Endothelial cell (in vitro differentiated cells): Measurements from ENCODE around the gene ATP5F1B. TPM values are rescaled to one million over a fixed set of nuclear protein-coding genes. Genes with fewer than 3 reads are reported as not detected.
A peak's percentile ranks its signal among the peaks of the same experiment; 100 is the strongest.

Source experiments
- DNase-seq: peaks from one replicate; pipeline ENCODE4 v3.0.0; 2021; ENCODE audit warnings: low spot score
- H3K27ac Mint-ChIP-seq: one replicate; pipeline ENCODE4 v1.8.0; 2021; ENCODE audit warnings: mixed read lengths, inconsistent platforms; ENCODE audit not compliant: unreplicated experiment
- H3K27me3 Mint-ChIP-seq: one replicate; pipeline ENCODE4 v1.8.0; 2021; ENCODE audit warnings: mild to moderate bottlenecking, moderate library complexity, mixed read lengths, inconsistent platforms; ENCODE audit not compliant: unreplicated experiment
- H3K36me3 Mint-ChIP-seq: one replicate; pipeline ENCODE4 v1.8.0; 2021; ENCODE audit warnings: mild to moderate bottlenecking, low read depth, mixed read lengths, inconsistent platforms; ENCODE audit not compliant: unreplicated experiment
- H3K4me1 Mint-ChIP-seq: one replicate; pipeline ENCODE4 v1.8.0; 2021; ENCODE audit warnings: mild to moderate bottlenecking, mixed read lengths, inconsistent platforms; ENCODE audit not compliant: unreplicated experiment
- H3K4me3 Mint-ChIP-seq: one replicate; pipeline ENCODE4 v1.8.0; 2021; ENCODE audit warnings: mild to moderate bottlenecking, mixed read lengths, inconsistent platforms; ENCODE audit not compliant: unreplicated experiment
- H3K9me3 Mint-ChIP-seq: one replicate; pipeline ENCODE4 v1.8.0; 2021; ENCODE audit warnings: mixed read lengths, inconsistent platforms; ENCODE audit not compliant: unreplicated experiment
- total RNA-seq: library from RNA; stranded (reverse); fragmentation: NEBNext Ultra II Directional; extraction: Animal tissue kit (Norgen Biotek cat#: 25700); gene quantifications from one replicate; pipeline ENCODE4 v1.2.1, GENCODE V29; 2021; ENCODE audit not compliant: unreplicated experiment
- TF ChIP-seq, protein P1 (sequence below): fragments of 200-600 bp; sonication (generic); IDR thresholded peaks from one replicate; pipeline ENCODE4 v1.5.0; 2021; ENCODE audit warnings: antibody characterized with exemption; ENCODE audit not compliant: unreplicated experiment

The ATP5F1B gene
- total RNA-seq, 1 donor from 2014 or later: 519 TPM

GRCh38 chr12:56687223-56688128, 41.7 kb upstream of the ATP5F1B start:
- TF ChIP-seq, protein P1, sequence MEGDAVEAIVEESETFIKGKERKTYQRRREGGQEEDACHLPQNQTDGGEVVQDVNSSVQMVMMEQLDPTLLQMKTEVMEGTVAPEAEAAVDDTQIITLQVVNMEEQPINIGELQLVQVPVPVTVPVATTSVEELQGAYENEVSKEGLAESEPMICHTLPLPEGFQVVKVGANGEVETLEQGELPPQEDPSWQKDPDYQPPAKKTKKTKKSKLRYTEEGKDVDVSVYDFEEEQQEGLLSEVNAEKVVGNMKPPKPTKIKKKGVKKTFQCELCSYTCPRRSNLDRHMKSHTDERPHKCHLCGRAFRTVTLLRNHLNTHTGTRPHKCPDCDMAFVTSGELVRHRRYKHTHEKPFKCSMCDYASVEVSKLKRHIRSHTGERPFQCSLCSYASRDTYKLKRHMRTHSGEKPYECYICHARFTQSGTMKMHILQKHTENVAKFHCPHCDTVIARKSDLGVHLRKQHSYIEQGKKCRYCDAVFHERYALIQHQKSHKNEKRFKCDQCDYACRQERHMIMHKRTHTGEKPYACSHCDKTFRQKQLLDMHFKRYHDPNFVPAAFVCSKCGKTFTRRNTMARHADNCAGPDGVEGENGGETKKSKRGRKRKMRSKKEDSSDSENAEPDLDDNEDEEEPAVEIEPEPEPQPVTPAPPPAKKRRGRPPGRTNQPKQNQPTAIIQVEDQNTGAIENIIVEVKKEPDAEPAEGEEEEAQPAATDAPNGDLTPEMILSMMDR: no peak
- DNase-seq: no peak
- Mint-ChIP-seq H3K36me3 (peaks cover 16% of the 10 kb centered on the region), H3K4me3 (peak overlapping the region; percentile 100), H3K27ac (peak overlapping the region; percentile 99), H3K9me3 (no peaks in the 10 kb centered on the region), H3K4me1 (peaks cover 27% of the 10 kb centered on the region), H3K27me3 (peaks cover 20% of the 10 kb centered on the region)

DNA sequence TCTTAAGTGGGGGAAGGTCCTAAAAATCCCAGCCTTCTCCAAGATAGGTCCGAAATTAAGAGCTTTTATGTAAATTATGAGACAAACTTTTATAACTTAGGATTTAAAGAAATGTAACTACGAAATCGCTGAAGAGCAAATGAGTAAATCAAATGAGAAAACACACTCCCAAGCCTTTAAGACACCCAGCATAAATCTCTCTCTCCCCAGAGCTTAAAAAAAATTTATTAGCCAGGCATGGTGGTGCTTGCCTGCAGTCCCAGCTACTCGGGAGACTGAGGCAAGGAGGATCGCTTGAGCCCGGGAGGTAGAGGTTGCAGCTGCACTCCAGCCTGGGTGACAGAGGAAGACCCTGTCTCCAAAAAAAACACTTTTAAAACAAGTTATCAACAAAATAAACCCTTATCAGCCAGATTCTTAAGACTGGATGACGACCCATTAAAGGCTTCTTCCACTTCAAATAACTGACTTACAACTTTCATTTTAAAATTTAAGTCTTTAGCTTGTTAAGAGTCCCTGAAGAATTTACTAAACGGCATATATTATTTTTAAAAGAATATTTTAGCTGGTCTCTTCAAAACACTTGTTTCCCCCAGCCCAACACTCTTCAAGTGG, 39.1 kb upstream of the ATP5F1B start:
- TF ChIP-seq, protein P1: no peak
- Mint-ChIP-seq H3K36me3 (peaks cover 19% of the 10 kb centered on the region), H3K4me1 (peaks cover 27% of the 10 kb centered on the region), H3K27me3 (peaks cover 18% of the 10 kb centered on the region), H3K9me3 (no peaks in the 10 kb centered on the region), H3K4me3 (peak overlapping the region; percentile 84), H3K27ac (peak overlapping the region; percentile 98)
- no peak for DNase-seq

- TF ChIP-seq, protein P1: no peak
- H3K4me1 Mint-ChIP-seq: peaks cover 22% of the 10 kb centered on the region
- H3K36me3 Mint-ChIP-seq: peaks cover 28% of the 10 kb centered on the region
- peak overlapping the region; percentile 37 for H3K4me3 Mint-ChIP-seq
- H3K9me3 Mint-ChIP-seq: no peaks in the 10 kb centered on the region
- peak overlapping the region; percentile 77 for H3K27ac Mint-ChIP-seq
- DNase-seq: no peak
- H3K27me3 Mint-ChIP-seq: peaks cover 7% of the 10 kb centered on the region
Observed at GRCh38 chr12:56682323-56682722, 36.5 kb upstream of the ATP5F1B start.

DNA sequence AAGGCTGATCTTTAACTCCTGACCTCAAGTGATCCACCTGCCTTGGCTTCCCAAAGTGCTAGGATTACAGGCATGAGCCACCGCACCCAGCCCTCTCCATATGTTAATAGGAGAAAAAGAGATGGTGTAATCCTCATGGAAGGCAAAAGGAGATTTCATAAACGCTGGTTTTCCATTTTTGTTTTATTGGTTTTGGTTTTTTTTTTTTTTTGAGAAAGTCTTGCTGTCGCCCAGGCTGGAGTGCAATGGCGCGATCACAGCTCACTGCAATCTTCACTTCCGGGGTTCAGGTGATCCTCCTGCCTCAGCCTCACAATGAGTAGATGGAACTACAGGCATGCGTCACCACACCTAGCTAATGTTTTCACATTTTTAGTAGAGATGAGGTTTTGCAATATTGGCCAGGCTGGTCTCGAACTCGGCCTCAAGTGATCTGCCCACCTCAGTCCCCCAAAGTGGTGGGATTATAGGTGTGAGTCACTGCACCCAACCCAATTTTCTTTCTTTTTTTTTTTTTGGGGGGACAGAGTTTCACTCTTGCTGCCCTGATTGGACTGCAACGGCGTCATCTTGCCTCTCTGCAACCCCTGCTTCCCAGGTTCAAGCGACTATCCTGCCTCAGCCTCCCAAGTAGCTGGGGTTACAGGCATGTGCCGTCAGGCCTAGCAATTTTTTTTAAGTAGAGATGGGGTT, 34.2 kb upstream of the ATP5F1B start:
- no peak overlapping the region for H3K27ac Mint-ChIP-seq
- TF ChIP-seq, protein P1: no peak
- no peak overlapping the region for H3K4me3 Mint-ChIP-seq
- H3K27me3 Mint-ChIP-seq: no peaks in the 10 kb centered on the region
- no peak for DNase-seq
- peaks cover 12% of the 10 kb centered on the region for H3K4me1 Mint-ChIP-seq
- peaks cover 20% of the 10 kb centered on the region for H3K36me3 Mint-ChIP-seq
- no peaks in the 10 kb centered on the region for H3K9me3 Mint-ChIP-seq
